Measurements from ENCODE around the gene TRIP13. TPM values are rescaled to one million over a fixed set of nuclear protein-coding genes. Genes with fewer than 3 reads are reported as not detected.

Gene TRIP13
- total and polyA plus RNA-seq, 10 donors = 1.0 to 5.4 (median 2.4) TPM

DNA sequence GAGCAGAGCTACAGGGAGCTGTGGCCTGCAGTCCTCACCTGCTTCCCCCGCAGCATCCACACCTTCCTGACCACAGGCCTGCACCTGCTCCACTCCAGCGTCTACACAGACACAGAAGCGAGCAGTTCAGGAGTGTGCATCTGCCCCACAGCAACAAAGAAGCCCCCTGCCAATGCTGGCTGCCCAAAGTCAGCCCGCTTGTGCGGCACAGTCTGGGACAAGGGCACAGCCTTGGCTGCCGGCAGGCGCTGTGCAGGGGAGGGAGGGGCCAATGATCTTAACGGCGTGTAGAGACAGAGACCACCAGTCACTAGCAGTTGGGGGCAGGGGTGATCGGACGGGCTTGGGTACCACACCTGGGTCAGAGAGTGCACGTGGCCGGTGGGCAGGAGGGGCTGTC, 6.6 kb upstream of the TRIP13 start:
- DNase-seq = peak; percentile 64
- Histone ChIP-seq H3K4me3 (no peak overlapping the region), H3K36me3 (peaks cover 8 to 100% (median 92%) of the 10 kb centered on the region in 6 donors), H3K4me1 (peaks cover under 1 to 13% (median 8%) of the 10 kb centered on the region in 6 donors), H3K27me3 (replicated peaks in 1 of 7) (no peaks in the 10 kb centered on the region), H3K27ac (no peak overlapping the region), H3K9me3 (no peaks in the 10 kb centered on the region)
- intact Hi-C loops (cut with DNase I; ENCODE audit: low total_unique reads) = no loop called here
- peak in 1 of 3 donors; percentile 15 for TF ChIP-seq POLR2AphosphoS5 (IDR thresholded peaks at IDR 0.05)
- TF ChIP-seq, protein P1, sequence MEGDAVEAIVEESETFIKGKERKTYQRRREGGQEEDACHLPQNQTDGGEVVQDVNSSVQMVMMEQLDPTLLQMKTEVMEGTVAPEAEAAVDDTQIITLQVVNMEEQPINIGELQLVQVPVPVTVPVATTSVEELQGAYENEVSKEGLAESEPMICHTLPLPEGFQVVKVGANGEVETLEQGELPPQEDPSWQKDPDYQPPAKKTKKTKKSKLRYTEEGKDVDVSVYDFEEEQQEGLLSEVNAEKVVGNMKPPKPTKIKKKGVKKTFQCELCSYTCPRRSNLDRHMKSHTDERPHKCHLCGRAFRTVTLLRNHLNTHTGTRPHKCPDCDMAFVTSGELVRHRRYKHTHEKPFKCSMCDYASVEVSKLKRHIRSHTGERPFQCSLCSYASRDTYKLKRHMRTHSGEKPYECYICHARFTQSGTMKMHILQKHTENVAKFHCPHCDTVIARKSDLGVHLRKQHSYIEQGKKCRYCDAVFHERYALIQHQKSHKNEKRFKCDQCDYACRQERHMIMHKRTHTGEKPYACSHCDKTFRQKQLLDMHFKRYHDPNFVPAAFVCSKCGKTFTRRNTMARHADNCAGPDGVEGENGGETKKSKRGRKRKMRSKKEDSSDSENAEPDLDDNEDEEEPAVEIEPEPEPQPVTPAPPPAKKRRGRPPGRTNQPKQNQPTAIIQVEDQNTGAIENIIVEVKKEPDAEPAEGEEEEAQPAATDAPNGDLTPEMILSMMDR (IDR thresholded peaks at IDR 0.05 in 8 of 11, conservative IDR thresholded peaks at IDR 0.05 in 3 of 11) = no peak
- WGBS, 5 donors = 92 to 96% (median 93%) methylated on average over 12 to 13 of the region's 13 CpGs

DNA sequence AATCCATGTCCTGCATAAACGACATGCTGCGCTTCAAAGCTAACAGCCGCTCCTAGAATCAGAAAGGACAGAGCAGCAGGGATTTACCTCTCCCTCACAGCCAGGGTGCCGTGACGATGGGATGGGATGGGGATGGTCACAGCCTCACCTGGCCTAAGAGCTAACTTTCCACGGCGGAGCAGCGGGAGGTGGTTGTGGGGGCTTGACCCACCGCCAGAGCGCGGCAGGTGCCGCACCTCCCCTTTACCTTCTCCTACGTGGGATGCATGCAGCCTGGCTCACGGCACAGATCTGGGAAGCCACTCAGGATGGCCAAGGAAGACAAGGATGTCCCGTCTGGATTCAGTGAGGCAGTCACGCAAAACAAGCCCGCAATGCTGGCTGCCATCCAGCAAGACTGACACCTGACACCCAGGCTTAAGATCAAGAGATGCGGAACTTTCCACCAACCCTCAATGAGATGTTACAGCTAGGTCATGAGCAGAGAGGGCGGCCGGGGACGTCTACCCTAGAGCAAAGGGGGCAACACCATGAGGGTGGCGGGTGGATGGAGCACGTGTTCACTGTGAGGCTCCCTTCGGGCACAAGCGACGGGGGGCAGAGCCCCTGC, 5.9 kb upstream of the TRIP13 start:
- Histone ChIP-seq H3K9me3 (no peaks in the 10 kb centered on the region), H3K4me3 (no peak overlapping the region), H3K27me3 (replicated peaks in 1 of 7) (no peaks in the 10 kb centered on the region), H3K36me3 (peaks cover 8 to 97% (median 87%) of the 10 kb centered on the region in 6 donors), H3K27ac (no peak overlapping the region), H3K4me1 (peaks cover 9 to 21% (median 15%) of the 10 kb centered on the region in 6 donors)
- peak; percentile 69 for DNase-seq
- TF ChIP-seq POLR2AphosphoS5 (IDR thresholded peaks at IDR 0.05) (peak in 1 of 3 donors; percentile 36), POLR2A (IDR thresholded peaks at IDR 0.05) (no peak)
- intact Hi-C loops (cut with DNase I; ENCODE audit: low total_unique reads) = no loop called here
- WGBS, 5 donors = 95 to 96% (median 96%) methylated on average over 25 to 26 of the region's 26 CpGs

GRCh38 chr5:887947-888637, 4.6 kb upstream of the TRIP13 start:
- Histone ChIP-seq H3K4me1 (peaks cover 13 to 28% (median 21%) of the 10 kb centered on the region in 6 donors), H3K27me3 (replicated peaks in 1 of 7) (no peaks in the 10 kb centered on the region), H3K4me3 (no peak overlapping the region), H3K27ac (no peak overlapping the region), H3K36me3 (peaks cover 8 to 85% (median 80%) of the 10 kb centered on the region in 6 donors), H3K9me3 (no peaks in the 10 kb centered on the region)
- TF ChIP-seq, protein P1 (IDR thresholded peaks at IDR 0.05 in 8 of 11, conservative IDR thresholded peaks at IDR 0.05 in 3 of 11) = no peak
- TF ChIP-seq POLR2AphosphoS5 (IDR thresholded peaks at IDR 0.05) (no peak), POLR2A (IDR thresholded peaks at IDR 0.05) (no peak)
- 89 to 95% (median 95%) methylated on average over 14 of the region's 14 CpGs for WGBS, 5 donors
- peak; percentile 69 for DNase-seq
- intact Hi-C loops (cut with DNase I; ENCODE audit: low total_unique reads) = no loop called here

DNA sequence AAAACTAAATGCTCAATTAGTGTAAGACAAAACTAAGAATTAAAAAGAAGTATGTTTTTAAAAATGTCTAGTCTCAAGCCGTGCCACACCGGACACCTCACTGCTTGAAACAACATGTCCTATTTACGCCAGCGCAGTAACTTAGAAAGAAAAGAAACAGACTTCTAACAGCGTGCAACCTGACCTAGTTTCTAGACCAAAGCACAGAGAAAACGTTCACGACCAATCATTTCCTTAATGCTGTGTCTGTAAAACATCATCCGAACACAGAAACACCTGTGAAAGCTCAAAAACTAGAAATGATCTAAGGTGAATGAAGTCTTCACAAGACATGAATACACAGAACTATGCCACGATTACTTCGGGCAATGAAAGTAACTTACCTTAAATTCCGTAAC, 4.0 kb upstream of the TRIP13 start:
- Histone ChIP-seq H3K4me1 (peaks cover 15 to 33% (median 27%) of the 10 kb centered on the region in 6 donors), H3K4me3 (no peak overlapping the region), H3K36me3 (peaks cover 5 to 79% (median 75%) of the 10 kb centered on the region in 6 donors), H3K27me3 (replicated peaks in 1 of 7) (no peaks in the 10 kb centered on the region), H3K9me3 (no peaks in the 10 kb centered on the region), H3K27ac (no peak overlapping the region)
- WGBS, 5 donors = 90 to 94% (median 91%) methylated on average over 11 of the region's 11 CpGs
- intact Hi-C loops (cut with DNase I; ENCODE audit: low total_unique reads) = no loop called here
- TF ChIP-seq, protein P1 (IDR thresholded peaks at IDR 0.05 in 8 of 11, conservative IDR thresholded peaks at IDR 0.05 in 3 of 11) = no peak
- no peak for DNase-seq

Measured in spleen (tissue), 11 donors.